Measurements from ENCODE around the gene PDPR.
"Not testable (repeated sequence)": the region's sequence is repeated elsewhere in the genome, so short reads cannot be mapped to it uniquely, and the experiment has no call there.

PDPR gene

DNA sequence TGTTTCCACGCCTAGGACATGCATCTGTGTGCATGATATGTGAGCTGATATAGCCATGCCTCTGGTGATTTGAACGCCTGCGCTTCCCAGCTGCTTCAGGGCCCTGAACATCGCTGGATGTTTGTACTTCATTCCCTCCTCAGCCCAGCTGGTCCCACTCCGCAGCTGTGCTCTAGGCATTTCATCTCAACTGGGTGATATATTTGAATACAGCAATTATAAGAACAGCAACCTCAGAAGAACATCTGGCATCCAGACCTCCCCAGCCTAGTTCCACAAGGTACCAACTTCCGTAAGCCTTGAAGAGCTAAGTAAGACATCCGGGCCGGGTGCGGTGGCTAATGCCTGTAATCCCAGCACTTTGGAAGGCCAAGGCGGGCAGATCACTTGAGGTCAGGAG lies 52.6 kb downstream of the PDPR start:
- not testable (repeated sequence) for FAIRE-seq

DNA sequence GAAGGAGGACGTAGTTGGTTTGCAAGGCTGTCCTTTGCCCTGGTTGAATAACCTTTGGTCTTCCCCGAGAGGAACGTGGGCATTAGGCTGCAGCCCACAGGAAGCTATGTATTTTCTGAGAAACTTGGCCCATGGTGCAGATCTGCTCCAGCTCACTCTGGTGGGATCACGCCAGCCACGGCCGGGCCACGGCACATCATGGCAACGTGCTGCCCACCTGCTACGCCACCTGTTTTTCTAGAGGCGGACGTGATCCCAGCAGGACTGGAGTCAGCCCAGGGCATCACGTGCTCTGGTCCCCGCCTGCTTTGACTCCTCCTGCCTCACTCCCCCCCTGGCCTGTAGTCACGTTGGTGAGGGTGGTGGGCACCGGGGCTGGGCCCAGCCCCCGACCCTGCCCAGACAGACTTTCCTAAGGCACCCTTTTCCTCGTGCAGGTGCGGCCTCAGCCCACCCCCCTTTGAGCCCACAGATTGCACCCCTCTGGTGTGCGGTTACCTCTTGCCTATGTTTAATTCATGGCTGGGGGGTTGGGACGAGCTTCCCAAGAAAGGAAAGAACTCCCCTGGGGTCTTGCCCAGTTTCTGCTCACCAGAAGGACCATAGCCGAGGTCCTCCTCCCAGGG lies 59.2 kb downstream of the PDPR start, which contains the start of gene CLEC18C:
Gene CLEC18C (plus strand): TSS at position 576 of the 626 bp plus-strand sequence. CDS start 492 bp downstream, outside the sequence.
- FAIRE-seq, result not testable (repeated sequence)

DNA sequence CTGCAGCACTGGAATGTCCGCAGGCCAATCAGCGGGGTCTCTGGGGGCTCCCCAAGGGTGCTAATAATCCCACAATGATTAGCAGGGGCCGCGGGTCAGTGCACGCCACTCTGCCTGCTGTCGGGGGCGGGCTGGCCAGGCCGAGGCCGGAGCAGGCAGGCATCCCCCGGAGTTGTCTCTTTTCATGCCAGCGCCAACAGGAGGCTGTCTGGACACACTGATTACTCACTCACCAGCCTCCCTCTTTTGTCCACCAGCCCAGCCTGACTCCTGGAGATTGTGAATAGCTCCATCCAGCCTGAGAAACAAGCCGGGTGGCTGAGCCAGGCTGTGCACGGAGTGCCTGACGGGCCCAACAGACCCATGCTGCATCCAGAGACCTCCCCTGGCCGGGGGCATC lies 59.8 kb downstream of the PDPR start:
- FAIRE-seq, result not testable (repeated sequence)

GRCh38 chr16:70174387-70174932 lies 60.3 kb downstream of the PDPR start:
- FAIRE-seq, result not testable (repeated sequence)

GRCh38 chr16:70187858-70188607 lies 73.9 kb downstream of the PDPR start:
- not testable (repeated sequence) for FAIRE-seq

DNA sequence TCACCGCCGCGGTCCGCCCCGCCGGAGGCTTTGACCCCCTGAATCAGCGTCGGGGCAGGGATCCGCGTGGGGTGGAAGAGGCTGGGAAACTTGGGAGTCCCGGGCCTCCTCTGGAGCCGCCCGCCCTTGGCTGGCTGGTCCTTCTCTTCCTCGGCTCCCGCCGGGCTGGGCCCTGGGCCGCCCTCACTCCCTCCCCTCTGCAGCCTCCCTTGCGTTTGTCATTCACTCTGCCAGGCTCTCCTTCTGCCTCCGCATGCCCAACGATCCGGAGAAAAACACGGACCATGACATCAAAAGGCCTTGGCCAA lies 74.4 kb downstream of the PDPR start:
- not testable (repeated sequence) for FAIRE-seq

- FAIRE-seq, result not testable (repeated sequence)
These were observed 76.4 kb downstream of the PDPR start for GRCh38 chr16:70190574-70190973.

DNA sequence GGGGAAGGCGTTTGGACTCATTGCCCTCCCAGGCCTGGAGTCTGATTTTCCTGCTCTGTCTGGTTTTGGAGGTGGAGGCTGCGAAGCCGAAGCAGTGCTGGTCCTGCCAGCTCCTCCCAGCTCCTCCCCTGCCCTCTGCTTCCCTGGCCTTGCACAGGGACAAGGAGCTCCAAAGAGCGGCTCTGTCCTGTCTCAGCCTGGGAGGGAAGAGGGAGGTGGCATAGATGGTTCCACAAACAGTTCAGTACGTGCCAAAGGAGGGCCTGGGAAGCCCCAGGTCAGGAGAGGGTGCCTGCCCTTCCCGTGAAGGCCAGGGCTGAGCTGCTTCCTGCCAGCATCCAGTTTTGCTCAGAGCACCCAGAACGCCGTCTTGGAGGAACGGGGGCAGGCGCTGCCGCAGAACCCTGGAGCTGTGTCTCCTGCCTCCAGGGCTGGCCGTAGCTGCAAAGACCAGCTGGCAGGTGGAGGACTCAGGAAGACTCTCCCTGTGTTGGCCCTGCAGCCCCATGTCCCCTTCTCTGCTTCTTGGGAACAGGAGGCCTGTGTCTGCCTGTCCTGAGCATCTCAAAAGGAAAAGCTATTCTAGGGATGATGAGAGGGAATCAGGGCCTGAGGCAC lies 82.7 kb downstream of the PDPR start:
- FAIRE-seq, result not testable (repeated sequence)

GRCh38 chr16:70197611-70198010 lies 83.5 kb downstream of the PDPR start:
- not testable (repeated sequence) for FAIRE-seq

GRCh38 chr16:70198230-70198629 lies 84.1 kb downstream of the PDPR start:
- not testable (repeated sequence) for FAIRE-seq

GRCh38 chr16:70198666-70199065 lies 84.5 kb downstream of the PDPR start:
- not testable (repeated sequence) for FAIRE-seq

GRCh38 chr16:70199170-70199569 lies 85.0 kb downstream of the PDPR start:
- not testable (repeated sequence) for FAIRE-seq

DNA sequence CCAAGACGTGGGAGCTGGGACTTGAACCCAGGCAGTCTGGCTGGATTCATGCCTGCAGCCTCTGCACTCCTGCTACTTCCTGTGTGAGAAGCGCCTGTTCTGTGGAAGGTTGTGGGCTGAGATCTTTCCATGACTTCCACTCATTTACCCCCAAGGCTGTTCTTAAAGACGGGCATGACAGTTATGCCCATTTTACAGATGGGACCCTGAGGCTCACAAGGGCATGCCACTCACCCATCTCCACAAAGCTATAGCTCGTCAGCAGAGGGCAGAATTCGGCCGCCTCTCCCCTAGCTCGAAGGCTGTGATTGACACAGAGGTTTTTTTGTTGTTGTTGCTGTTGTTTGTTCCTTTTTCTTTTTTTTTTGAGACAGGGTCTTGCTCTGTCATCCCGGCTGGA lies 85.9 kb downstream of the PDPR start:
- not testable (repeated sequence) for FAIRE-seq

DNA sequence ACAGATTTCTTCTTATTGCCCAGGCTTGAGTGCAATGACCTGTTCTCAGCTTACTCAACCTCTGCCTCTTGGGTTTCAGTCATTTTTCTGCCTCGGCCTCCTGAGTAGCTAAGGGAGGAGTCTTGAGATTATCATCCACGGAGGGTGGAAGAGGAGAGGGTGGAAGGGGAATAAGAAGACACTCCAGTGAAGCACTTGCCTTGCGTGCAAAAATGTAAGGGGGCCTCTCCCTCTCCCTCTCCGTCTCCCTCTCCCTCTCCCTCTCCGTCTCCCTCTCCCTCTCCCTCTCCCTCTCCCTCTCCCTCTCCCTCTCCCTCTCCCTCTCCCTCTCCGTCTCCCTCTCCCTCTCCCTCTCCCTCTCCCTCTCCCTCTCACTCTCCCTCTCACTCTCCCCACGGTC lies 89.4 kb downstream of the PDPR start:
- not testable (repeated sequence) for FAIRE-seq

DNA sequence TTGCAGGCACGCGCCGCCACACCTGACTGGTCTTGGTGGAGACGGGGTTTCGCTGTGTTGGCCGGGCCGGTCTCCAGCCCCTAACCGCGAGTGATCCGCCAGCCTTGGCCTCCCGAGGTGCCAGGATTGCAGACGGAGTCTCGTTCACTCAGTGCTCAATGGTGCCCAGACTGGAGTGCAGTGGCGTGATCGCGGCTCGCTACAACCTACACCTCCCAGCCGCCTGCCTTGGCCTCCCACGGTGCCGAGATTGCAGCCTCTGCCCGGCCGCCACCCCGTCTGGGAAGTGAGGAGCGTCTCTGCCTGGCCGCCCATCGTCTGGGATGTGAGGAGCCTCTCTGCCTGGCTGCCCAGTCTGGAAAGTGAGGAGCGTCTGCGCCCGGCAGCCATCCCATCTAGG lies 89.9 kb downstream of the PDPR start:
- FAIRE-seq, result not testable (repeated sequence)

DNA sequence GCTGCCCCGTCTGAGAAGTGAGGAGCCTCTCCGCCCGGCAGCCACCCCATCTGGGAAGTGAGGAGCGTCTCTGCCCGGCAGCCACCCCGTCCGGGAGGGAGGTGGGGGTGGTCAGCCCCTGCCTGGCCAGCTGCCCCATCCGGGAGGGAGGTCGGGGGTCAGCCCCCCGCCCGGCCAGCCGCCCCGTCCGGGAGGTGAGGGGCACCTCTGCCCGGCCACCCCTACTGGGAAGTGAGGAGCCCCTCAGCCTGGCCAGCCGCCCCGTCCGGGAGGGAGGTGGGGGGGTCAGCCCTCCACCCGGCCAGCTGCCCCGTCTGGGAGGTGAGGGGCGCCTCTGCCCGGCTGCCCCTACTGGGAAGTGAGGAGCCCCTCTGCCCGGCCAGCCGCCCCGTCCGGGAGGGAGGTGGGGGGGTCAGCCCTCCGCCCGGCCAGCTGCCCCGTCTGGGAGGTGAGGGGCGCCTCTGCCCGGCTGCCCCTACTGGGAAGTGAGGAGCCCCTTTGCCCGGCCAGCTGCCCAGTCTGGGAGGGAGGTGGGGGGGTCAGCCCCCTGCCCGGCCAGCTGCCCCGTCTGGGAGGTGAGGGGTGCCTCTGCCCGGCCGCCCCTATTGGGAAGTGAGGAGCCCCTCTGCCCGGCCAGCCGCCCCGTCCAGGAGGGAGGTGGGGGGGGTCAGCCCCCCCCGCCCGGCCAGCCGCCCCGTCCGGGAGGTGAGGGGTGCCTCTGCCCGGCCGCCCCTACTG lies 90.7 kb downstream of the PDPR start:
- FAIRE-seq, result not testable (repeated sequence)

DNA sequence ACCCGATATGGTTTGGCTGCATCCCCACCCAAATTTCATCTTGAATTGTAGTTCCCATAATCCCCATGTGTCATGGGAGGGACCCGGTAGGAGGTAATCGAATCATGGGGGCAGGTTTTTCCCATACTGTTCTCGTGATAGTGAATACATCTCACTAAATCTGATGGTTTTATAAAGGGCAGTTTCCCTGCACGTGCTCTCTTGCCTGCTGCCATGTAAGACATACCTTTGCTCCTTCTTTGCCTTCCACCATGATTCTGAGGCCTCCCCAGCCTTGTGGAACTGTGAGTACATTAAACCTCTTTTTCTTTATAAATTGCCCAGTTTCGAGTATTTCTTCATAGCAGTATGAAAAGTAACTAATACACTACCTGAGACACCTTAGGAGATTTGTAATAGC lies 92.2 kb downstream of the PDPR start:
- not testable (repeated sequence) for FAIRE-seq
